ENCODE data around the gene CPEB1.

CPEB1 gene

DNA sequence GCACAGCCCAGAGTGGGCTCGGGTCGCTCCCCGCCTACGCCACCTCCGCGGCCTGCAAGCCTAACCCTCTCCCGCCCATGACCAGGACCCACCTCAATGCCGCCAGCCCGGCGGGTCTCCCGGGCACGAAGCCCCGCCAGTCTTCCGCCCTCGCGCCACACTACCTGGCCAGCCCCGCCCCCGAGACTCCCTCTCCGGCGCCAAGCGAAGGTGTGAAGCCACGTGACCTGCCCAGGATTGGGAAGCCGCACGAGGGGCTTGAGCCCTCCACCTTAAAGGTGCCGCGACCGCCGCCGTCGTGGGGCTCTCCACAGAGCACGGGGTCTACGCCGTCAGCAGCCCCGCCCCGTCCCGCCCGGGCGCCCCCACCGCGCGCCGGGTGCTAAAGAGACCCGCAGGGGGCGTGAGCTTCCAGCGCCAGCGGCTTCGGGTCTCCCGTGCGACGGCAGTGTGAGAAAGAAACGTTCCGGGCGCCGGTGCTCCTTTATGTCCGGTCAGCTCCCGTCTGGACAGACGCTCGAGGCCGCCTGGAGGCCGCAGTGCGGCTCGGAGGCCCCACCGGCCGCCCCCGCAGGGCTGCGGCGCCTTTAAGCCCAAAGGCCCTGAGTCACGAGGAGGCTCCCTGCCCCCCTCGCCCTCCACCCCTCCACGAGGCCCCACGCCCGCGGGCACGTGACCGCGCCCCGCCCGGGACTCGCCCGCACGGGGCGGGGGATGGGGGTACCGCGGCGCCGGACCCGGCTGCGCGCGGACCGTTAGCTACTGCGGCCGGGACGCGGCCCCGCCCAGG lies at the start of gene CPEB1:
Gene CPEB1, minus strand, starts transcription at position 319 of the 790 bp plus-strand sequence. CDS start 18,904 bp downstream, outside the sequence.
- DNase-seq (ENCODE audit: low spot score), result no peak

DNA sequence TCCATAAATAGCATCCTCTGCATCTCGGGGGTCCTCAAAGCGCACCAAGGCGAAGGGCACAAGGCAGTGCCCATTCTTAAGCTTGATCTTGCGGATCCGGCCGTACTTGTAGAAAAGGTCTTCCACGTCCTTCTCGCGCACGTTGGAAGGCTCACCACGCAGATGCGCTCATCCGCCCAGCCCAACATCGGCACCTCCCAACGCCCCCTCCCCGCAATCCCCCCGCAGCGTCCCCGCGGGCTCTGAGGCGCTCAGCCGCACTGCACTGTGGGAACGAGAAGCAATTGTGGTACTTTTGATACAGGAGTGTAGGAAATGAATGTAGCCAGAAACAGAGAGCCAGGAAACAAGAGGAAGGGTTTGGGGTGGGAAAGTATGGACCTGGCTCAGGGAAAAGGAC lies 45.0 kb upstream of the CPEB1 start:
- no peak for DNase-seq (ENCODE audit: low spot score)

DNA sequence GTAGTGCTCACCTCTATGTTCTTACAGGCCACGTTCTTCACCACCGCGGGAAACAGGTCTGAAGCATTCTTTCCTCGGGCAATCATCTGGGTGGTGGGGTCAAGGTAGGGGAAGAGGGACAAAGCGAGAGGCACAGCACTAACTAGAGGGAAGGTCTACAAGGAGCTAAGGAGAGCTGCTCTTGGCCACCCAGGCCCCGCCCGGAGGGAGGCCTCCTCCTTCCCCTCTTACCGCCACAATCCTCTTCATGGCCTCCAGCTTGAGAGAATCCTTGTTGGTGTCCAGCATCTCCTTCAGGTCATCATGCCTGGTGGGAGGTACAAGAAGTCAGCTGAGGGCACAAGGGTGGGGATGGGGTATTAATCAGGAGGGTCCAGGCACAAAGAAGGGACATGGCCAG lies 42.0 kb upstream of the CPEB1 start:
- no peak for DNase-seq (ENCODE audit: low spot score)

DNA sequence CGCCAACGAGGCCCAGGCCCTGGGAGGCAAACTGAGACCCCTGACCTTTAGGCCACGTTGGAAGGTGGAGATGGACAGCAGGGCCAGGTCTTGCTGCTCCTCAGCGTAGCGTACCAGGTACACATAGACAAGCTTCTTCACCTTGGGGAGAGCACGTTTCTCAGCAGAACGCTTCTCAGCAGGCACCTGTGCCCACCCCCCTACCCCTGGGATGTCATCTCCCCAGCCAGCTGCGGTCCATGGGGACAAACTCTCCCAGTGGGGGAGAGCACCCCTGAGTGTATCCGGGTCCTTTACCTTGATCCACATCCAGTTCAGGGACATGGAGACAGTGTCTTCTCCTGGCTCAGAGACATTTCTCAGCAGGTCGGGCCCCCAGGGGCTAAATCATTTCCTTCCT lies 41.5 kb upstream of the CPEB1 start:
- DNase-seq (ENCODE audit: low spot score), result no peak

DNA sequence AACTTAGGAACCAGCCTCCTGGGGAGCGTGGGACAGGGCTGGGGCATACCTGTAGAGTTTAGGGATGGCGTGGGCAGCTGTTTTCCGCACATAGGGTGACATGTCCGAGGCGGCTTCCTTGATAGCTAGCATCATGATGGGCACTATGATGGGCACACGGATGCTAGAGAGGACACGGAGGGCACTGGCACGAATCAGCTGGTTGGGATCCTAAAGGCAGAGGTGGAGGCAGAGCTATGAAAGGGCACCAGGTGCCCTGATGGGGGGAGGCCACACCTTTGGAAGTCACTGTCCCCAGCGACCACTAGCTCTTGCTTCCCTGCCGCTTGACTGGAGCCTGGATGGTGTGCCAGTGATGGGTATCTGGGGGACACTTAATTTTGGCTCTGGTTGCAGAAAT lies 34.2 kb upstream of the CPEB1 start:
- DNase-seq (ENCODE audit: low spot score), result no peak

DNA sequence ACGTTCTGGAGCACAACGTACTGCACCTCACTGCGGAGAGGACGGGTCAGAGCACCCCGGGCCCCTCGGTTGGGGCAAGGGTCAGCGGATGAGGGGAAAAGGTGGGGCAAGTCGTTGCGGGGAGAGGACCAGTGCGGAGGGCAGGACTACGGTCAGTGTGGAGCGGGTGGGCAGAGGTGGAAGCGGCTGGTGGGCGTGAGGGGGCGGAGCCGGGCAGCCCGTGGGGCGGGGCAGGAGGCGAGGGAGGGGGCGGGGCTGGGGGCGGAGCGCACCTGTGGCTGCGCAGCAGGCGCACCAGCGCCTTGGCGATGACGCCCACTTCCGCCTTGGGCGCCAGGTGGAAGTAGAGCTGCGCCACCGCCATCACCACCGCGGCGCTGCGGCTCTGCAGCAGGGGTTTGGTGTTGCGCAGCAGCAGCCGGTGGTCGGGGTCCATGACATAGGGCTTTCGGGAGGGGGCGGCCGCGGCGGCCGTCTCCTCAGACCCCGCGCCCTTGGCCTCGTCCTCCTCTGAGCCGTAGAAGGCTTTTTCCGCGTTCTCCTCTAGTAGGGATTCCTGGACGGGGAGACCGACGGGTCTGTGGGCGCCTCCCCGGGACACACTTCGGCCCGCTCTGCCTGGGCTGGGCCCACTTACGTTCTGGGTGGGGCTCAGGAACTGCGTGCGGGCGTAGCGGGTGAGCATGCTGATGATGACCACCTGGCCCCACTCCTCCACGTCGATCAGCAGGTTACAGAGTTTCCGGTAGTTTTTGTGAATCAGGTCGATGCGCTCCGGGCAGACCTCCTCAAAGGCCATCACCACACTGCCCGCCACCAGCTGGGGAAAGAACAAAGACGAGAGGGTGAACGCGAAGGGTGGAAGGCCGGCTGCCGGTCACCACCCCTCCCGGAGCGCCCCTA lies 33.3 kb upstream of the CPEB1 start:
- peak; percentile 39 for DNase-seq (ENCODE audit: low spot score)

DNA sequence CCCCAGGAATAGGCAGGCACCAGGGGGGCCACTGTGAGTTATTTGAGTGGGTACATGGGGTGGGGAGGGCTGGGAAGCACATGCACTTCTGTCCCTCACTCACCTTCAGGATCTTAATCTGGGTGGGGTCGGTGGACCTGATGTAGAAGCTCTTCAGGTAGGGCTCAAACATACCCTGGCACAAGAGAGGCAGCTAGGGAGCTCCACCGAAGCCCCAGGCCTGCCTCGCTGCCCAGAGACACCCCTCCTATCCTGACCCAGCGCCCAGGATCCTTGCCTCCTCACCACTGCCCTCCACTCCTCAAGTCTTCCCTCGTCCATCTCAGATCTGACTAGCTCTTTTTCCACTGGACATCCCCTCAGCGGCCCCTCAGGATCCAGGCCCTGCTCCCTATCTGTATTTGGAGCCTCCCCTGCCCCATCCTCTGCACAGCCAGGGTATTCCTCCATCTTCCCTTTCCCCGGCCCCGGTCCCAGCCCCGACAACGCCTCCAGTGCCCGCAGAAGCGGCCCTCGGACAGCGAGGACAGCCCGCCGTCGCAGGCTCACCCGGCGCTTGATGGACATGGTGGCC lies 32.5 kb upstream of the CPEB1 start:
- DNase-seq (ENCODE audit: low spot score), result no peak

DNA sequence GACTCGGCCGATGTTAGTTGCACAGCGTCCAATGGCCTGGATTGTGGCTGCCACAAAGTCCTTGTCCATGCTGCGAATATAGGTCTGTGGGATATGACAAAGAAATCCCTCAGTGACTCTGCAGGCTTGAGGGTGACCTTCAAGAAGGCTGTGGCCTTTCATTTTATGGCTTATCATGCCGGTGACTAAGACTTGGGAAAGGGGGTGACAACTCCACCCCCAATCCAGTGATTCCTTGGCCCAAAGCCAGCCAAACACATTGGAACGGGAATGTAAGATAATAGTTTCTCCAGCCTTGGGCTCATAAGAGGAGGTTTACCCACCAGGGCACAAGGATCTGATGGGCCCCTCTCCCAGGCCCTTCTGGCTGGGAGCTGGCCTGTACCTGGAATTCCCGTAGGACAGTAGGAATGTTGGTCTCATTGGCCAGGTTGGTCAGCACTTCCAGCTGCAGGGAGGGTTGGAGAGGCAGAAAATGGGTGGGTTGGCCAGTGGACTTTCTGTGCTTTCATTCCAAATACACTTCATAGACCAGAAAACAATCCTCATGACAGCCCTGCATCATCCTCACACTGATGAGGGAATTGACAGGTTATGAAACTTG lies 30.7 kb upstream of the CPEB1 start:
- no peak for DNase-seq (ENCODE audit: low spot score)

DNA sequence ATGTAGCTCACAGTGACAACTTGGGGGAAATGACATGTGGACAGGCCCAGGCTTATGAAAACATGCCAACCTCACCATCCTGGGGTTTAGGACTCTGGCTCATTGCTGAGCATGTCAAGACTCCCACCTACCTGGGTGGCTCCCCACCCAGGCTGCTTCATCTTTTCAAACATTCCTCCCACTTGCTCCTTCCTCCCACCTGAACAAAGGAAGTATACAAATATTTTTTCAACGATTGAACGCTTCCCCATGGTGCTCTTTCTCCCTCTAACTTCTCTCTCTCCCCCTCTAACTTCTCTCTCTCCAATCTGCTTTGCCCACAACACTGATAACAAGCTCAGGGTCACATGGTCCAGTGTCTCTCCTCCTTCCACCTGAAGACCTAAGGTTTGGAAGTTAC lies 27.7 kb upstream of the CPEB1 start:
- DNase-seq (ENCODE audit: low spot score), result no peak

DNA sequence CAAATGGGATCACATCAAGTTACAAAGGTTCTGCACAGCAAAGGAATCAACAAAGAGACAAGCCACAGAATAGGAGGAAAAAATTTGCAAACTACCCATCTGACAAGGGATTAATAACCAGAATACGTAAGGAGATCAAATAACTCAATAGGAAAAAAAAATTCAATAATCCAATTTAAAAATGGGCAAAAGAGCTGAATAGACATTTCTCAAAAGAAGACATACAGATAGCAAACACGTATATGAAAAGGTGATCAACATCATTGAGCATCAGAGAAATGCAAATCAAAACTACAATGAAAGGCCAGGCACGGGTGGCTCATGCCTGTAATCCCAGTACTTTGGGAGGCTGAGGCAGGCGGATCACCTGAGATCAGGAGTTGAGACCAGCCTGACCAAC lies 23.5 kb upstream of the CPEB1 start:
- DNase-seq (ENCODE audit: low spot score), result no peak

DNA sequence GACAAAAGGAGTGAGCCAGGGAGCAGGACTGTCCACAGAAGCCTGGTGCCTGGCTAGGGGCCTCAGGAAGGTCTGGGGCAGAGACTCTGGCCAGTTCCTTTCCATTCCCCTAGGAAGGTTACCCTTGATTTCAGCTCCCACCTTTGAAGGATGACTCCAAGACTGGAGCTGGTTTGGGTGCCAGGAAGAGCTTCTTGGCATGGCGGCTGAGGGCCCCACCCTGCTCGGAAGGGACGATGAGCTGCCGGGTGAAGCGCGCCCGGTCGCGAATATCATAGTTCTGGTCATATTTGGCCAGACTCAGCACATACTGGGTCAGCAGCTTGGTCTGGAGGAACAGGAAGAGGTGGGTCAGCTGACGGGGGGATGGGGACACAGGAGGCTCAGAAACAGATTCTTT lies 19.4 kb upstream of the CPEB1 start:
- DNase-seq (ENCODE audit: low spot score), result no peak

DNA sequence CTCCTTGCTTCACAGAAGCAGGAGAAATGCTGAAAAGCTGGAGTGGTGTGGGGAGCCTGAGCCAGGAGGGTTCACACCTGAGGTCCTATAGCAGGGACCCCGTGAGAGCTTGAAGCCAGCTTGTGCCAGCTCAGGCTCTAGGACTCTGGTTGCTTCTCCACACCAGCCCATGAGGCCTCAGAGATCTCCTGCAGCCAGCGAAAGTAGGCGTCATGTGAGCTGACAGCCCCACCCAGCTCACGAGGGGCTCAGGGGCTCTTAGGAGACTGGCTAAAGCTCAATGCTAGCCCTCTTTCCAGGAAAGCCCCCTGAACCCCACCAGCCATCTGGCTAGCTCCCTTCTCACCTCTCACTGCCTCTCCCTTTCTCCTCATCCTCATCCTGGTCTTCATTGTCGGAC lies 16.9 kb upstream of the CPEB1 start:
- no peak for DNase-seq (ENCODE audit: low spot score)

DNA sequence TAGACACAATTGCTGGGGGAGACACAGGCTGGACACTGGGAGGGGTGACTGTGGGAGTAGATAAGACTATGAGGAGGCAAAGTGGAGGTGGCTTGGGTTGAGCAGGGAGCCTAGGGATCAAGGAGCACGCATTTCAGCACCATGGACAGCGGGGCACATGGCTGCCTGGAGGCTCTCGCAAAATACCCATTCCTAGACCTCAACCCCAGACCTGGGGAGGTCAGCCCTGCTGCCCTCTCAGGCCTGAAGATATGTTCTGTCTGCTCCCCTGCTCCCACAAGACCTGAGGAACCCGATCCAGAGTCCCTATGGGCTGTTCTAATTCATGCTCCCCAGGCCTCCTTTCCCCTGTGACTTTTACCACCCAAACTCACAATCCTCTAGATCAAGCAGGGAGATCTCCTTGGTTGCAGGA lies 16.0 kb upstream of the CPEB1 start:
- DNase-seq (ENCODE audit: low spot score), result peak; percentile 52

DNA sequence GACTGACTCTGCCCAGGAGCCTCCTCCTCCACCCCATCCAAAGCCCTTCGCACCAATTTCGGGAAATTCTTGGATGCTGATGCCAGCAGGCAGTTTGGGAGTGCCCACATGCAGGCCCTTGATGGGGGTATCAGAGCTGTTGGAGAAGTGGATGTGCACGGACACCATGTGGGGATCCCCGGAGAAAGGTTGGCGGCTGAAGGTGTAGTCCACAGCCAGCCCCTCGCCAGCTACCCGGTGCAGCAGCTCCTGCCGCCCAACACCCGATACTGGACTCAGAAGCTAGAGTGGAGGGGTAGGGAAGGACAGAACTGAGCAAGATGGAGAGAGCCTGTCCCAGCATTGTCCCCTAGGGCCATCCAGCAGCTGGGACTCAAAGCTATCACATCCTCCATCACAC lies 15.5 kb upstream of the CPEB1 start:
- no peak for DNase-seq (ENCODE audit: low spot score)

DNA sequence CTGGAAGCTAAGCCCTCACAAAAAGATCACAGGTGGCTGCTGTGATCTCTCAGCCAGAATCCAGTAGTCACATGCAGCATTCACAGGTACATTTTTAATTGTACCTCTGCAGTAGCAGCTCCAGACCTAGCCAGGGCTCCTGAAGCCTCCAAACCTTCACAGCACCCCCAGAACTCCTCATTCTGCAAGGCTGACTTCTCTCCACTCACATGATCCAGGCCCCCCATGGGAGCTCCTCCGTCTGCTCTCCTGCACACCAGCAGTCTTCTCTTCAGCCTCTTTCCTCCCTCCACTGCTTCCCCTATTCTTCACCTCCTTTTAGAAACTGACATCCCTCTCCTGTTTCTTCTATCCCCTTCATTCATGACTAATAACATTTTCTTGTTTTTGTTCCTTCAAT lies 13.2 kb upstream of the CPEB1 start:
- DNase-seq (ENCODE audit: low spot score), result no peak

DNA sequence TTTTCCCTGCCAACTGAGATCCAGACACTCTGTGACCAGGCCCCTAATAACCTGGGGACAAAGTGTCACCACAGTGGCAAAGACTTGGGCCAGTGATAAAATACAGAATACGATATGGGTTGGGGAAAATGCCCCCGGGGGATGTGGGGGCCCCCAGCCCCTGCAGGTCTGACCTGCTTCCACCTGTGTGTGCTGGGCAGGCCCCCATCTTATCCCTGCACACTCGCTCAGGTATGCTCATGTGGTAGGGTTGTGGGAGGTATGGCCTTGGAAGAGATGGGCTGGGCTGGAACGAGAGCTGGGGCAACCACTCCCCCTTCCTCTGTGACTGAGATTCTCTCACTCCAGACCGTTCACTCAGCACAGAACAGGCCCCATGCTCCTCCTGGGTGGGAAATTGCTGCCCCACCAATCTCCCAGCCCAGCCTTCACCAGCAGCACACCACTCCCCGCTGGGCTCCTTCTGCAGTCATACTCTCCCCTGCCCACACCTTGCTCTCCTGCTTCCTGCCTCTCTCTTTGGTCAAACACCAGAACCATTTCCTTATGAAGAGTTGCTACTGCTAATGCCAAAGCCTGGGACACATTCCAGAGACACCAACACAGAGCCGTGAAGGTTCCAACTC lies 9.6 kb upstream of the CPEB1 start:
- DNase-seq (ENCODE audit: low spot score), result no peak

DNA sequence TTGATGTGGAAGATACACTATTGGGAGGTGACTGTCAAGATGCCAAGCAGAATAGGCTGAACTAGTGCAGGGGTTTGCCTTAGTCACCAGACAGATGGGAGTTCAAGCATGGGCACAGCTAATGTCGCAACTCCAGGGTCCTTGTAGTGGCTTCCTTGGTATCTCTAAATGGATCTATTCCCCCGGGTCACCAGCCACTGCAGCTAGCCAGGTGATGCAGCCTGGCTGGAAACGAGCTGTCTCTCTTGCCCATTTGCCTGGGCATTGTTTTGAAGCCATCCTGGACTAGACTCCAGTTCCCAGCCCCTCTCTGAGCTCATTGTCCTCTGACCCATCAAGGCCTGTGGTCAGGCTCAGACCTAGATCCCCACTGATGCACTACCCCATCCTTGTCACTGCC lies 8.4 kb upstream of the CPEB1 start:
- no peak for DNase-seq (ENCODE audit: low spot score)

DNA sequence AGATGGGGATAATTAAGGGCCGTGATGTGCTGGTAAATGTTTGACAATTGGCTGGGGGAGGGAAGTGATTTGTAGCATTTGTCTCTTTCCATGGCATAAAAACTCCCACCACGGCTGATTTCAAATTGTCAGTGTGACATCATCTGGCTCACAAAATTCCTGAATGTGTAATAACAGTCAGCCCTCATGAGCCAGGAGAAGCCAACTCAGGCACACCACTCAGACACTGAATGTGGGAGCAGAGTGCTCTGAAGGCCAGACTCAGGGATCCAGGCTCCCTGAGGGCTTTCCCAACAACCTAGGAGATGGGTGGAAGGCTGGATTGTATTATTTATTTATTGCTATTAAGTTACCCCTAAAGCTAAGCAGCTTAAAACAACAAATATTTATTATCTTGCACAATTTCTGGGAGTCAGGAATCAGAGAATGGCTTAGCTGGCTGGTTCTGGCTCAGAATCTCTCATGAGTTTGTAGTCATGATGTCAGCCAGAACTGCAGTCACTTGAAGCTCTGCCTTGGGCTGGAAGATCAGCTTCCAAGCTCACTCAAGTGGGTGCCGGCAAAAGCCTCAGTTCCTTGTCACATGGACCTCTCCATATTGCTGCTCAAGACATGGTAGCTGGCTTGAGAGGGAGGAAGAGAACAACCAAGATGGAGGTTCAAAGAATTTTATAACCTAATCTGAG lies 6.5 kb upstream of the CPEB1 start:
- no peak for DNase-seq (ENCODE audit: low spot score)

DNA sequence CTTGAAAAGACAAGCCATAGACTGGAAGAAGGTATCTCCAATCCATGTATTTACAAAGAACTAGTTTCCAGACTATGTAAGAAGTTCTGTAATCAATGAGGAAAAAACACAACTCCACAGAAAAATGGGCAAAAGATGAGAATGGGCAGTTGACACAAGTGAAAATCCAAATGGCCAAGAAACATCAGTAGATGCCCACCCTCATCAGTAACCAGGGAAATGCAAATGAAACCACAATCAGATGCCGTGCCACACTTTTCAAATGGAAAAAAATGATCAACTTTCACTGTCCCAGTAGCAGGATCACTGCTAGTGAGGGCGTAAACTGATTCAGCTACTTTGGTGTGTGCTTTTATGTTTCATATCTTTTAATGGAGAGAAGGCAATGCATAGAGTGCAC lies 4.5 kb upstream of the CPEB1 start:
- DNase-seq (ENCODE audit: low spot score), result no peak

DNA sequence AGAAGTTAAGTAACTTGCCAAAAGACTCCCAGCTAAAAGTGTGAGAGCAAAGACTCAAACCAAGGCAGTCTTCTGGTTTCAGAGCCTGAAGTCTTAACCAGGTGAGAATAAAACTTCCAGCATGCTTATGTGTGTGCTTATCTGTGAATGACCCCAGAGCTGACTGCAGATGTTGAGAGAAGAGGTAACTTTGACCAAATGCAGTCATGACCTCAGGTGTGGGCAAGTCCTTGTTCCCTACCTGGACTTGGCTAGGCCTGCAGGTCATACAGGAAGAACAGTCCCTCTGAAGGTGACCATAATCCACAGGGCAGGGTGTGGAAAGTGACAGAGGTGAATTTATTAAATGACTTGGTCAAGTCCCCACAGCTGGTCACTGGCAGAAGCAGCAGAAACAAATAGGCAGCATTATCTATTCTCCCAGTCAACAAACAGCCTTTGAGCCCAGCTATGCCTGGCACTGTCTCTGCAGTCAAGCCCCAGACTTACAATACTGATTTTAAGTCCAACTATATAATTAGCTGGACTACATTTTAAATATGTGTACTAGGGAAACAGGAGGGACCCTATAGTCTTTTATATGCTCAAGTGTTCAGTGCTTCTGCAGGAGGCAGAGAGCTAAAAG lies 3.0 kb upstream of the CPEB1 start:
- DNase-seq (ENCODE audit: low spot score), result no peak

Measured in NAMALWA (cell line).